ENCODE measurements around the gene PLEKHA8. TPM values are rescaled to one million over a fixed set of nuclear protein-coding genes. Genes with fewer than 3 reads are reported as not detected.

PLEKHA8 gene
- total RNA-seq, 2 experiments from 2014 or later: 16.8 to 17.1 TPM

DNA sequence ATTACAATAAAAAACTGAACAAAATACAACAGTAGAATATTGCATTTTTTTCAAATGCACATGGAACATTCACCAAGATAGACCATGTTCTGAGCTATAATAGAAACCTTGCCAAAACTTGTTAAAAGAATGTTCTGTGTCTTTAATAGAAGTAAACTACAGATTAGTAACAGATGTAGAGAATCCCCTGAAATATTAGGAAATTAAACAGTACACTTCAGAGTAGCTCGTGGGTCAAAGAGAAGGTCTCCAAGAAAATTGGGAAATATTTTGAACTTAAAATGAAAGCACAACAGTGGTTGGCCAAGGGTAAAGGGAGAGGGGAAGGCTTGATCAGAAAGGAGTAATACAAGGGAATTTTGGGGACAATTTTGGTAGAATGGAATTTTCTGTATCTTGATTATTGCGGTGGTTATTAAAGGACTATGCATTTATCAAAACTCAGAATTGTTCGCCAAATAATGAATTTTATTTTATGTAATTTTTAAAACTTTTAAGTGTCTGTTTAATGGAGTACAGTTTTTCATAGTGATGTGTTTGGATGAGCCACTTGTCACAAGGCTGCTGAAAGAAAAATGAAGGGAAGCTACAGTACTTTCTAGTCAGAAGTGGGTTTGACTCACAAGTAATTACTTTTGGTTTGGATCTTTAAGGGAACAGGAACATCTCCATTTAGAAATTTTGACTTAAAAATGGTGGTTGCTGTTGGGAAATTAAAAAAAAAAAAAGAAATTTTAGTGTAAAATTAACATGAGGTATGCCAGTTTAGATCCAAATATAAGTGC, 10.2 kb downstream of the PLEKHA8 start:
- CTCF ChIA-PET: no interaction called here

DNA sequence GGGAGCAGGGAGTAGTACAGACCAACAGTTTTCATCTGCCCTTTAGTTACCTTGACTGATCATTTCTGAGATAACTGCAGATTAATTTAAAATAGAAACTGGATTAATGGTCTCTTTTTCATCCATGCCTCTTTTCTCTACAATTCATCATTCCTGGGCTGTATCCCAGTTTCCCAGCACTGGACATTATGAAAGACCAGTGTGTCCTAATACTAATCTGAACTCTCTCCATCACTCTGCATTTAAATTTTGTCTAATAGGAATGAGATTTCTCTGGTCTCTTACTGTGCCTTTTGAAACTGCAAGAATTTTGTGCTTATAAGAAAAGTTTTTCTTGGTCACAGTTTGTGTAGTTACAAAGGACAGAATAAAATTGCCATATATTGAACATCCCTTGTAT, 12.7 kb downstream of the PLEKHA8 start:
- H3K4me3 Mint-ChIP-seq: no peak overlapping the region
- ChIA-PET CTCF (interaction anchor here (1.6 kb wide), 1 partner anchor 163 kb away, joined by 6 read pairs; no protein-coding TSS in a partner anchor), POLR2A (interaction anchor here (0.6 to 1.1 kb wide), 2 partner anchors 84 to 272 kb away, joined by 3 read pairs; no protein-coding TSS in a partner anchor)
- no peaks in the 10 kb centered on the region for H3K9me3 Mint-ChIP-seq
- DNase-seq (no peak), ATAC-seq (no peak)
- intact Hi-C loops (cut with micrococcal nuclease): no loop called here
- TF ChIP-seq, protein P1, sequence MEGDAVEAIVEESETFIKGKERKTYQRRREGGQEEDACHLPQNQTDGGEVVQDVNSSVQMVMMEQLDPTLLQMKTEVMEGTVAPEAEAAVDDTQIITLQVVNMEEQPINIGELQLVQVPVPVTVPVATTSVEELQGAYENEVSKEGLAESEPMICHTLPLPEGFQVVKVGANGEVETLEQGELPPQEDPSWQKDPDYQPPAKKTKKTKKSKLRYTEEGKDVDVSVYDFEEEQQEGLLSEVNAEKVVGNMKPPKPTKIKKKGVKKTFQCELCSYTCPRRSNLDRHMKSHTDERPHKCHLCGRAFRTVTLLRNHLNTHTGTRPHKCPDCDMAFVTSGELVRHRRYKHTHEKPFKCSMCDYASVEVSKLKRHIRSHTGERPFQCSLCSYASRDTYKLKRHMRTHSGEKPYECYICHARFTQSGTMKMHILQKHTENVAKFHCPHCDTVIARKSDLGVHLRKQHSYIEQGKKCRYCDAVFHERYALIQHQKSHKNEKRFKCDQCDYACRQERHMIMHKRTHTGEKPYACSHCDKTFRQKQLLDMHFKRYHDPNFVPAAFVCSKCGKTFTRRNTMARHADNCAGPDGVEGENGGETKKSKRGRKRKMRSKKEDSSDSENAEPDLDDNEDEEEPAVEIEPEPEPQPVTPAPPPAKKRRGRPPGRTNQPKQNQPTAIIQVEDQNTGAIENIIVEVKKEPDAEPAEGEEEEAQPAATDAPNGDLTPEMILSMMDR (IDR thresholded peaks at IDR 0.05): no peak
- H3K27me3 Mint-ChIP-seq: no peaks in the 10 kb centered on the region
- H3K36me3 Mint-ChIP-seq (ENCODE audit: low read depth): peaks cover 2% of the 10 kb centered on the region
- no peak overlapping the region for H3K27ac Mint-ChIP-seq
- peaks cover 10% of the 10 kb centered on the region for H3K4me1 Mint-ChIP-seq (ENCODE audit: low read depth)

More for the DNA sequence above, 10.2 kb downstream of the PLEKHA8 start:
- intact Hi-C loops (cut with micrococcal nuclease): no loop called here
- no peak overlapping the region for H3K4me3 Mint-ChIP-seq
- H3K36me3 Mint-ChIP-seq (ENCODE audit: low read depth): peaks cover 4% of the 10 kb centered on the region
- POLR2A ChIA-PET: no interaction called here
- no peaks in the 10 kb centered on the region for H3K27me3 Mint-ChIP-seq
- H3K27ac Mint-ChIP-seq: no peak overlapping the region
- ATAC-seq (no peak), DNase-seq (no peak)
- peaks cover 10% of the 10 kb centered on the region for H3K4me1 Mint-ChIP-seq (ENCODE audit: low read depth)
- TF ChIP-seq, protein P1 (IDR thresholded peaks at IDR 0.05): no peak
- no peaks in the 10 kb centered on the region for H3K9me3 Mint-ChIP-seq

DNA sequence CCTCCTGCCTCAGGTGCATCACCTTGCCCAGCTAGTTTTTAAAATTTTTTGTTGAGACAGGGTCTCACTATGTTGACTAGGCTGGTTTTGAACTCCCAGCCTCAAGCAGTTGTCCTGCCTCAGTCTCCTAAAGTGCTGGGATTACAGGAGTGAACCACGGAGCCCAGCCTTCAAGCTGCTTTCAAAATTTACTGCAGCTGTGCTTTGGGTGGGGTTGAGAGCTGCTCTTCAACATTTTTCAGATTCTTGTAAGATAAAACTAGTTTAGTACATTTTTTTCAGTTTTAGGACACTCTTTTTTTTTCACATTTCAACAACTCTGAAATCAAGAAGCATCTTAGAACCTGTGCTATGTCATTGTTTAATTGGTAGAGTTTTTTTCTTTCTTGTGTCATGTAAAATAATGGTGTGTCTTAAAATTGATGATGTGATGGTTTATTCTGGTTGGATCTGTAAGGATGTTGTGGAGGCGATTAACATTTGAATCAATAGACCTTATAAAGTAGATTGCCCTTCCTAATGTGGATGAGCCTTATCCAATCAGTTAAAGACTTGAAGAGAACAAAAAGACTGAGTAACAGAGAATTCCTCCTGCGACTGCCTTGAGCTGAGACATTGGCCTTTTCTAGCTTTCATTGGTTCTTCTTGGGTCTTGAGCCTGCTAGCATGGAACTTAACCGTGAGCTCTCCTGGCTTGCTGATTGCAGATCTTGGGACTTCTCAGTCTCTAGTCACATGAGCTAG, 13.5 kb downstream of the PLEKHA8 start:
- no peak overlapping the region for H3K27ac Mint-ChIP-seq

DNA sequence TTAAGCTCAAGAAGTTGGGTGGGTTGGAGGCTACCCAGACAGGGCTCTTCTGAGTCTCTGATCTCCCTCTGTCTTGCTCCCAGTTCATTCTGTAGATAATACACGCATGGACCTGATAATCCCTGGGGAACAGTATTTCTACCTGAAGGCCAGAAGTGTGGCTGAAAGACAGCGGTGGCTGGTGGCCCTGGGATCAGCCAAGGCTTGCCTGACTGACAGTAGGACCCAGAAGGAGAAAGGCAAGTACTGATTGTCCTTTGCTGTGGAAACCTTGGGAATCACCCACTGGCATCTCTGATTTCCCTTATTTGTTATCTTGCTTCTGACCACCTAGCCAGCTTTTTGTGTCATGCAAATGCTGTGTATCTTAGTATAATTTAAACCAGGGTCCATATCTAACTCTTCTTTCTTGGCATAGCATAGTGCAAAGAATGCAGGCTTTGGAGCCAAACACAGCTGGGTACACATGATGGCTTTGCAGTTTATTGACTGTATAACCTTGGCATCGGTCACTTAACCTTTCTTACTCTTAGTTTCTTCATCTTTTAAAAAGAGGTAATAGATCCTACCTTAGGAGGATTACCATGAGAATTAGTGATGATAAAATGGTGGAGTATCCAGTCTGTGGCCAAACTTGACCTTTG, 18.0 kb downstream of the PLEKHA8 start:
- intact Hi-C loops (cut with micrococcal nuclease): no loop called here
- CTCF ChIA-PET: interaction anchor here (1.3 kb wide), 1 partner anchor 16 kb away, joined by 8 read pairs; no protein-coding TSS in a partner anchor
- Mint-ChIP-seq H3K4me3 (no peak overlapping the region), H3K9me3 (no peaks in the 10 kb centered on the region), H3K36me3 (ENCODE audit: low read depth) (peaks cover 9% of the 10 kb centered on the region), H3K27ac (no peak overlapping the region), H3K27me3 (no peaks in the 10 kb centered on the region), H3K4me1 (ENCODE audit: low read depth) (no peaks in the 10 kb centered on the region)
- POLR2A ChIA-PET: no interaction called here
- ATAC-seq (no peak), DNase-seq (no peak)
- TF ChIP-seq, protein P1 (IDR thresholded peaks at IDR 0.05): no peak

More for the DNA sequence above, 13.5 kb downstream of the PLEKHA8 start:
- H3K36me3 Mint-ChIP-seq (ENCODE audit: low read depth): peaks cover 2% of the 10 kb centered on the region
- ChIA-PET CTCF (no interaction called here), POLR2A (interaction anchor here (1.1 kb wide), 1 partner anchor 85 kb away, joined by 3 read pairs; no protein-coding TSS in a partner anchor)
- H3K4me1 Mint-ChIP-seq (ENCODE audit: low read depth): peaks cover 10% of the 10 kb centered on the region
- TF ChIP-seq, protein P1 (IDR thresholded peaks at IDR 0.05): no peak
- H3K9me3 Mint-ChIP-seq: no peaks in the 10 kb centered on the region
- intact Hi-C loops (cut with micrococcal nuclease): no loop called here
- DNase-seq: no peak
- no peaks in the 10 kb centered on the region for H3K27me3 Mint-ChIP-seq
- ATAC-seq: no peak
- no peak overlapping the region for H3K4me3 Mint-ChIP-seq
